Right lobe of liver (tissue), 6 donors: ENCODE measurements around the gene MYLIP. TPM values are rescaled to one million over a fixed set of nuclear protein-coding genes. Genes with fewer than 3 reads are reported as not detected.

ENCODE experiments used
- ATAC-seq, 4 donors: fragments of 200-7000 bp; cut with Tn5 transposase; one replicate each; pipeline ENCODE4 v1.9.1; 2020; ENCODE audit warnings: mild to moderate bottlenecking in 4 of 4, moderate library complexity in 4 of 4
- DNase-seq, 3 donors: peaks; one replicate each; pipeline ENCODE4 v3.0.0-alpha.2; 2020
- H3K27ac ChIP-seq, 3 donors: fragments of 200-600 bp; one replicate each; pipeline ENCODE4 v1.8.0; 2022
- H3K27me3 ChIP-seq, 2 donors: fragments of 200-600 bp; one replicate each; pipeline ENCODE4 v1.8.0; 2022
- H3K36me3 ChIP-seq, 4 donors: fragments of 200-600 bp; sonication (generic) in 1 of 4; one replicate each; pipeline versions ENCODE4 v1.5.1 to v1.8.0; 2017 to 2022; ENCODE audit warnings: control low read depth in 1 of 4
- H3K4me1 ChIP-seq, 4 donors: fragments of 200-600 bp; sonication (generic) in 1 of 4; one replicate each; pipeline versions ENCODE4 v1.5.1 to v1.8.0; 2017 to 2022; ENCODE audit warnings: control low read depth in 1 of 4
- H3K4me3 ChIP-seq, 3 donors: fragments of 200-600 bp; one replicate each; pipeline ENCODE4 v1.8.0; 2022
- H3K9me3 ChIP-seq, 4 donors: fragments of 200-600 bp; sonication (generic) in 1 of 4; one replicate each; pipeline versions ENCODE4 v1.5.1 to v1.8.0; 2017 to 2022; ENCODE audit warnings: control low read depth in 1 of 4
- CTCF ChIP-seq, 4 donors: fragments of 200-600 bp in 3 of 4; fragments of 450-650 bp in 1 of 4; IDR thresholded peaks; one replicate each; pipeline versions ENCODE4 v1.5.1 to v1.8.0; 2016 to 2022; ENCODE audit warnings: antibody characterized with exemption in 4 of 4, mild to moderate bottlenecking in 2 of 4
- POLR2A ChIP-seq: fragments of 450-650 bp; IDR thresholded peaks from one replicate; pipeline ENCODE4 v1.6.1; 2017; ENCODE audit warnings: antibody characterized with exemption, mild to moderate bottlenecking
- WGBS: methylation state at CpG from one replicate; pipeline ENCODE4 v1.1.6; 2018; ENCODE audit warnings: low coverage, low lambda C conversion rate; ENCODE audit not compliant: insufficient coverage; ENCODE audit errors: missing lambda C conversion rate; 5-methylcytosine and 5-hydroxymethylcytosine counted together
- intact Hi-C, 2 donors: fragments of 100-400 bp; cut with DNase I; formaldehyde crosslinking; loops; one replicate each; pipeline versions ENCODE4 v1.11.2 to v1.14.1; 2022
- total RNA-seq, 6 experiments: library from RNA; depleted of rRNA in 2 of 6; stranded (reverse); fragments of >200 nt in 2 of 6; fragmentation: NEBNext Ultra II Directional in 3 of 6; extraction: Animal tissue kit (Norgen Biotek cat#: 25700) in 3 of 6; gene quantifications; one replicate each; pipeline versions ENCODE4 v1.1.0 to v1.2.4, GENCODE V29; 2016 to 2023
- donor health status: DM: no; HTN: yes; CAD: no.
- donor health status: DM: no; HTN: no; CAD: no.
- donor health status: DM: no; HTN: no; CAD: no.
- donor health status: DM: no; HTN: yes; CAD: no.
- donor health status: DM: no; HTN: yes; CAD: no.

Gene MYLIP
- total RNA-seq, 6 experiments from 2014 or later: 2.0 to 5.3 (median 2.8) TPM

- TF ChIP-seq POLR2A: no peak
- no peak for TF ChIP-seq CTCF (IDR thresholded peaks at IDR 0.05)
- Histone ChIP-seq H3K27ac (no peak overlapping the region), H3K36me3 (no peaks in the 10 kb centered on the region), H3K4me1 (no peaks in the 10 kb centered on the region), H3K9me3 (no peaks in the 10 kb centered on the region), H3K27me3 (no peaks in the 10 kb centered on the region), H3K4me3 (no peak overlapping the region)
- ATAC-seq (peak in 1 of 4 donors; percentile 42), DNase-seq (no peak)
- intact Hi-C loops: no loop called here
- 33% methylated on average over 3 of the region's 3 CpGs for WGBS
Observed at GRCh38 chr6:16102208-16102607, 26.7 kb upstream of the MYLIP start.

- DNase-seq (no peak), ATAC-seq (no peak)
- Histone ChIP-seq H3K4me1 (no peaks in the 10 kb centered on the region), H3K27me3 (no peaks in the 10 kb centered on the region), H3K36me3 (no peaks in the 10 kb centered on the region), H3K4me3 (no peak overlapping the region), H3K9me3 (no peaks in the 10 kb centered on the region), H3K27ac (no peak overlapping the region)
- TF ChIP-seq CTCF (IDR thresholded peaks at IDR 0.05) (no peak), POLR2A (no peak)
- intact Hi-C loops: no loop called here
- WGBS: 87% methylated on average over 6 of the region's 7 CpGs
Observed at GRCh38 chr6:16103722-16104121, 25.2 kb upstream of the MYLIP start.

- no peaks in the 10 kb centered on the region for H3K9me3 ChIP-seq
- DNase-seq (no peak), ATAC-seq (no peak)
- 72% methylated on average over 9 of the region's 12 CpGs for WGBS
- H3K4me1 ChIP-seq: no peaks in the 10 kb centered on the region
- intact Hi-C loops: no loop called here
- no peak overlapping the region for H3K27ac ChIP-seq
- no peaks in the 10 kb centered on the region for H3K36me3 ChIP-seq
- H3K27me3 ChIP-seq: no peaks in the 10 kb centered on the region
- TF ChIP-seq CTCF (IDR thresholded peaks at IDR 0.05) (no peak), POLR2A (no peak)
- no peak overlapping the region for H3K4me3 ChIP-seq
Observed at GRCh38 chr6:16104624-16105433, 24.1 kb upstream of the MYLIP start.

- H3K4me3 ChIP-seq: no peak overlapping the region
- no peak overlapping the region for H3K27ac ChIP-seq
- no peak for DNase-seq
- H3K27me3 ChIP-seq: no peaks in the 10 kb centered on the region
- no peaks in the 10 kb centered on the region for H3K9me3 ChIP-seq
- TF ChIP-seq POLR2A (no peak), CTCF (IDR thresholded peaks at IDR 0.05) (no peak)
- no peaks in the 10 kb centered on the region for H3K36me3 ChIP-seq
- WGBS: 54% methylated on average over 4 of the region's 4 CpGs
- H3K4me1 ChIP-seq: no peaks in the 10 kb centered on the region
- ATAC-seq: peak in 1 of 4 donors; percentile 20
- intact Hi-C loops: no loop called here
Observed at GRCh38 chr6:16105854-16106253, 23.0 kb upstream of the MYLIP start.
